GM18520 (cell line): ENCODE measurements around the gene CANT1.
"Not testable (repeated sequence)": the region's sequence is repeated elsewhere in the genome, so short reads cannot be mapped to it uniquely, and the experiment has no call there.

Source experiments
- ATAC-seq: cut with Tn5 transposase; IDR thresholded peaks from one replicate; pipeline ENCODE4 v1.9.1; 2021; ENCODE audit not compliant: unreplicated experiment

CANT1 gene

GRCh38 chr17:79043931-79044320 lies 34.4 kb upstream of the CANT1 start:
- no peak for ATAC-seq

DNA sequence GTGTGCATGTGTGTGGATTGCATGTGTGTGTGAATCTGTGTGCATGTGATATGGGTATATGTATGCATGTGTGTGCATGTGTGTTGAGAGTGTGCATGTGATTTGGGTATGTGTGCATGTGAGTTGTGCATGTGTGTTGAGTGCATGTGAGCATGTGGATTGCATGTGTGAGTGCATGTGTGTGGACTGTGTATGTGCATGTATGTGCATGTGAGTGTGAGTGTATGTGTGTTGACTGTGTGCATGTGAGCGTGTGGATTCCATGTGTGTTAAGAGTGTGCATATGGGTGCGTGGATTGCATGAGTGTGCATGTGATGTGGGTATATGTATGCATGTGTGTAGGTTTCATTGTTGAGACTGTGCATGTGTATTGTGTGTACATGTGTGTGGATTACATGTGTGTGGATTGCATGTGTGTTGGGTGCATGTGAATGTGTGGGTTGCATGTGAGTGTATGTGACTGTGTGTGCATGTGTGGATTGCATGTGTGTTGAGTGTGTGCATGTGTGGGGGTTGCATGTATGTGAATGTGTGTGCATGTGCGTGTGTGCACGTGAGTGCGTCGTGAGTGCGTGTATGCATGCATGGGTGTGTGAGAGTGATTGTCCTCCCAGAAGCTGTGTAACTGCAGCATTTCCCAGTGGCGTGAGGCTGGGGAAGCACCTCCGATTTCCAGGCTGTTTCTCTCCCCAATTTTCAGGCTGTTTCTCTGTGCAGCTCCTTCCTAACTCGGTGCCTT lies 33.8 kb upstream of the CANT1 start:
- no peak for ATAC-seq

DNA sequence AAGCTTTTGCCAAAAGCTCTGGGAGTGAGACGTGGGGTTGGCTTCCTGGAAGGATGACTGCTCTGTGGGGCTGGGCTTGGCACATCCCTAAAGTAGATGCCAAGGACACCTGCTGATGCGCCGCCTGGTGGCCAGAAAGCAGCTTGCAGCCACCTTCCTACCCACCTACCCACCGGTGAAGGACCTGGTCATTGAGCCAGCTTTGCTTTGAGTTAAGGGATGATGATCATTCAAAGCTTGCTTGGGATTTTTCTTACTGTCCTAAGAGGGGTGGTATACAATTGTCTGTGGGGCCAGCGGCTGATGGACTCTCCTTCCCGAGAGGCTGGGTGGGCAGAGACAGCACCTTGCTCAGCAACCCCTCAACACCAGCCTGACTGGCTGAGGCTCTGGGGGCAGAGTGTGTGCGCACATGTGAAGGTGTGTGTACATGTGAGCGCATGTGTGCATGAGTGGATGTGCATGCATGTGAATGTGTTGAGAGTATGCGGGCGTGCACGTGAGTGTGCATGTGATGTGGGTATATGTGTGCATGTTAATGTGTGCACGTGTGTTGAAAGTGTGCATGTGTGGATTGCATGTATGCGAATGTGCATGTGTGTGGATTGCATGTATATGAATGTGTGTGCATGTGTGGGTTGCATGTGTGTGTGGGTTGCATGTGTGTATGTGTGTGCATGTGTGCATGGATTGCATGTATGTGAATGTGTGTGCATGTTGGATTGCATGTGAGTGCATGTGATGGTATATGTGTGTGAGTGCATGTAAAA lies 33.0 kb upstream of the CANT1 start:
- no peak for ATAC-seq

- no peak for ATAC-seq
Measured at GRCh38 chr17:79041723-79042420, 32.3 kb upstream of the CANT1 start.

GRCh38 chr17:79041041-79041570 lies 31.5 kb upstream of the CANT1 start:
- no peak for ATAC-seq

GRCh38 chr17:79039886-79040285 lies 30.3 kb upstream of the CANT1 start:
- ATAC-seq: no peak

- ATAC-seq: no peak
Measured at GRCh38 chr17:79039171-79039570, 29.6 kb upstream of the CANT1 start.

GRCh38 chr17:79038545-79039135 lies 29.1 kb upstream of the CANT1 start:
- ATAC-seq: no peak

GRCh38 chr17:79036596-79036995 lies 27.0 kb upstream of the CANT1 start:
- no peak for ATAC-seq

DNA sequence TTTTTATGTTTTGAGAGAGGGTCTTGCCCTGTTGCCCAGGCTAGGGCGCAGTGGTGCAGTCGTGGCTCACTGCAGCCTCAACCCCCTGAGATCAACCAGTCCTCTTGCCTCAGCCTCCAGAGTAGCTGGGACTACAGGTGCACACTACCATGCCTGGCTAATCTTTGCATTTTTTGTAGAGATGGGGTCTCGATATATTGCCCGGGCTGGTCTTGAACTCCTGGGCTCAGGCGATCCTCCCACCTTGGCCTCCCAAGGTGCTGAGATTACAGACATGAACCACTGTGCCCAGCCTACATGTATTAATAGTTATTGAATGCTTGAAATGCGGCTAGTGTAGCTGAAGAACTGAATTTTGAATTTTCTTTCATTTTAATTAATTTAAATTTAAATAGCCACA lies 26.6 kb upstream of the CANT1 start:
- ATAC-seq: no peak

DNA sequence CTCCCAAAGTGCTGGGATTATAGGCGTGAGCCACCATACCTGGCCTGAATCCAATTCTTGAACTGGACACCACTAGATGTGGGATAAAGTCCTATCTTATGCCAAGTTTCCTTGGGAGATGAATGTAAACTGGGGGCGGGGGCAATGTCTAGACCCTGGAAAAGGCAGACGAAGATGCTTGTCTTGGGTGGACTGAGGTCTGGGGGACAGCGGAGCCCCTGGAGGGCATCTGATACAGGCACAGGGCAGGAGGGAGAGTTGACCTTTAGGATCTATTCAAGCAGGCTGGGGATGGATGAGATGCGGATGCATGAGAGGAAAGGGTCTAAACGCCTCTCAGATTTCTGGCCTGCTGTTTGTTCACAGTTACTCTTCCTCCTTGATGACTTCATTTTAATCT lies 26.1 kb upstream of the CANT1 start:
- no peak for ATAC-seq

DNA sequence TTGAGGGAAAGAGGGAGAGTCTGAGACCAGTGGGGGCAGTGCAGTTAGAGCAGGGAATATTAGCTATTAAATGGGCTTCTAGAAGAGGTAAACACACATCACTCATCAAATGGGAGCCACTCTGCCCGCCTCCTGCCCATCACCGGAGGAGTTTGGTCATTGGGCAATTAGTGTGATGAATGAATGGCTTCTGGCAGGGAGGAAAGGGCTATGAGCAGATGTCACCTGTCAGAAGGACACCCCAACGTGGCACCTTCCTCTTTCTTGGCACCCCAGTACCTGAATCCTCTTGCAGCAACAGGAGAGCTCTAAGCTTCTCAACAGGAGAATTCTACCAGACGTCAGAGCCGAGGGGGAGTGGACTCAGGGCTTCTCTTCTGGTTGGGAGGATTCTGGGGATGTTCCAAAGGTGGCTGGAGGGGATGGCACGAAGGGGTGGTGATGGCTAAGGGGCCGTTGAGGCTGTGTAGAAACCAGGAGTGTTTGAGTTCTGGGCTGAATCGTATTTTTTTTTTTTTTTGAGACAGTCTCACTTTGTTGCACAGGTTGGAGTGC lies 25.4 kb upstream of the CANT1 start:
- no peak for ATAC-seq

DNA sequence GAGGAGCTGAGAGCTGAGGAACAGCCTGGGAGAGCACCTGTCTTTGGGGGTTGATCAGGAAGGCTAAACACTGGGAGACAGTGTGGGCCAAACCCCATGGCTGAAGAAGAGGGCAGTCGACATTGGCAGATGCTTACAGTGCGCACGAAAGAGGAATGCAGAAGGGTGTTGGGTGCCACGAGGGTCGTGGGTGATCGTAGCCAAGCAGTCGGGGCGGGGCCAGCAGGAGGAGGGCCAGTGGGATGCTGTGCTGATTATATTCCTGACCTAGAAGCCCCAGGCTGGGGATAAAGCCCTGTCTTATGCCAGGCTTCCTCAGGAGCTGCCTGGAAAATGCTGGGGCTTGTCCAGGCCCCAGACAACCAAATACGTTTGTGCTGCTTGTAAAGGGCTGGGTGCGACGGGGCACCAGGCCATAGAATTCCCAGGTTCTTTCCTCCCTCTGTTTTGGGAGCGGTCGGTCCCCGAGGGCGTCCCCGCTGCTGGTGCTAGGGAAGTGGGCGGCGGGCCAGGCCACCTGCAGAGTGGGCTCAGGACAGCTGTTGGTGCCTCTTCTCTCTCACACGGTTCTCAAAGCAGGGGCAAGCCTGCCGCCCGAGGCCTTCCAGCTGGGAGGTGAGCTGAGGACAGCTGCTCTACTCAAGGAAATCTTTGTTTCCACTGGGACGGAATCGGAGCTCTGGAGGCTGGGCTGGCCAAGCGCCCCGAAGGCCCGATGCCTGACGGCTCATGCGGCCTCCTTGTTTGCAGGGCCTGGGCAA lies 24.4 kb upstream of the CANT1 start:
- no peak for ATAC-seq

GRCh38 chr17:79033046-79033616 lies 23.6 kb upstream of the CANT1 start:
- no peak for ATAC-seq

GRCh38 chr17:79031996-79032875 lies 22.7 kb upstream of the CANT1 start:
- ATAC-seq: no peak

DNA sequence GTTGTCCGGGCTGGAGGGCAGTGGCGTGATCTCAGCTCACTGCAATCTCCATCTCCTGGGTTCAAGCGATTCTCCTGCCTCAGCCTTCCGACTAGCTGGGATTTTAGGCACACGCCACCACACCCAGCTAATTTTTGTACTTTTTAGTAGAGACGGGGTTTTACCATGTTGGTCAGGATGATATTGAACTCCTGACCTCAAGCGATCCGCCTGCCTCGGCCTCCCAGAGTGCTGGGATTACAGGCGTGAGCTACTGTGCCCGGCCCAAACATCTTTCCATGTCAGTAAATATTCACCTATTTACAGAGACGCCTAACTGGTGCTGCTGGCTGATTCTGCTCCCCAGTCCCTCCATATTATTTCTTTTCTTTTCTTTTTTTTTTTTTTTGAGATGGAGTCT lies 21.1 kb upstream of the CANT1 start:
- ATAC-seq: not testable (repeated sequence)

DNA sequence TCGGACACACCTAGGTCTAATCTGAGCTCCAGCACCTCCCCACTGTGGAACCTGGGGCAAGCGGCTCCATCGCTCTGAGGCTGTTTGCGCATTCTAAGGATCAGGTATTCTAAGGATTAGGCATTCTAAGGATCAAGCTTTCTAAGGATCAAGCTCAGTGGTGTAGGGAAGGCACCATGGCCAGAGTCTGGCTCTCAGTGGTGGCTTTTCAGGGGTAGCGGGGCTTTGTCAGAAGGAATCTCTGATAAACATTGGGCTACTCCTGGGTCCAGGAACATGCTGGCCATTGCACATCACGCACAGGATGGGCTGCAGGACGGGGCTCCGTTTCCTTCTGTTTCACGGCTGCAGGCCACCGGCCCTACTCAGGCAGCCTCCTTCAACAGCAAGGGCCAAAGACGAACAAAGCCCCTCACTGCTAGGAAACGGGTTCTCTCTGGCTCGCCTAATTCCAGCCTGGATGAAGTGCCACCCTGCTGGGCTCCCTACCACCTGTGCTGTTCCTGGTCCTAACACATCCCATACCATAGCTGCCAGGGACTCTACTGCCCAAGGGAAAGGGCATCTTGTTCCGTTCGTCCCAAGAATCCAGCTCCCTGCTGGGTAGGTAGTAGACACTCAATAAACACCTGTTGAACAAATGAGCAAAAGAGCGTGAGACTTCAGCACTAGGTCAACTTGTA lies 19.9 kb upstream of the CANT1 start:
- no peak for ATAC-seq
